Retinal pigment epithelial cell (primary cell): Measurements from ENCODE around the gene TMEM62.

Experiments used
- DNase-seq: peaks from one replicate; pipeline ENCODE4 v3.0.0-alpha.2; 2010; ENCODE audit warnings: low read depth
- H3K4me3 ChIP-seq: 2 replicates; pipeline ENCODE4 v1.5.1; 2011; ENCODE audit warnings: mild to moderate bottlenecking, low read length, control low read depth, moderate library complexity
- TF ChIP-seq, protein P1 (sequence below): conservative IDR thresholded peaks from 2 replicates; pipeline ENCODE4 v1.5.1; 2011; ENCODE audit warnings: low read depth, low read length, control low read depth, inconsistent platforms

The TMEM62 gene

DNA sequence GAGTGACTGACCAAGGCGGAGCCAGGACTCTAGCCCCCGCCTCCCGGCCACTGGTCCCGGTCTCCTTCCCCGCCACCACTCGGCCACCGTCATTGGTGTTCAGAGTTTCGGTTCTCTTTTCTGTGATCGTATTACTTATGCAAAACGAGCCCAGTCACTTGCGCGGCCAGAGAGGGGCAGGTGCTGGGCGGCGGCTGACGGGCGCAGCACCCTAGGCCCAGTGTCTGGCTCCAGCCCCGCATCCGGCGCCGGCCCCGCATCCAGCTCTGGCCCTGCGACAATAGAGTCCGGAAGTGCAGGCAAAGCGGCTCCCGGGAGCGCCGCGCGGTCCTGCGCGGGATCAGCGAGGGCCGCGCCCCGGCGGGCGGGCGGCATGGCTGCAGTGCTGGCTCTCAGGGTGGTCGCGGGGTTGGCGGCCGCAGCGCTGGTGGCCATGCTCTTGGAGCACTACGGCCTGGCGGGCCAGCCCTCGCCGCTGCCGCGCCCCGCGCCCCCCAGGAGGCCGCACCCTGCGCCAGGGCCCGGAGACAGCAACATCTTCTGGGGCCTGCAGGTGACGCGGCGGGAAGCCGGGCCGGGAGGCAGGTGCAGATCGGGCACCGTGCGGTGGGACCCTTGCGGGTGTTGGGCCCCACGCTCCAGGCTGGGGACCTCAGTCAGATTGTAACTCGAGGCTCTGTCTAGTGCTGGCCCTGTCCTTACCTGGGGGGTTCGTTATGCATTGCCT, at the start of gene TMEM62:
TMEM62 (plus strand) TSS at position 157 of the 727 bp plus-strand sequence; CDS start at position 374, 217 bp downstream.
- DNase-seq: no peak
- TF ChIP-seq, protein P1, sequence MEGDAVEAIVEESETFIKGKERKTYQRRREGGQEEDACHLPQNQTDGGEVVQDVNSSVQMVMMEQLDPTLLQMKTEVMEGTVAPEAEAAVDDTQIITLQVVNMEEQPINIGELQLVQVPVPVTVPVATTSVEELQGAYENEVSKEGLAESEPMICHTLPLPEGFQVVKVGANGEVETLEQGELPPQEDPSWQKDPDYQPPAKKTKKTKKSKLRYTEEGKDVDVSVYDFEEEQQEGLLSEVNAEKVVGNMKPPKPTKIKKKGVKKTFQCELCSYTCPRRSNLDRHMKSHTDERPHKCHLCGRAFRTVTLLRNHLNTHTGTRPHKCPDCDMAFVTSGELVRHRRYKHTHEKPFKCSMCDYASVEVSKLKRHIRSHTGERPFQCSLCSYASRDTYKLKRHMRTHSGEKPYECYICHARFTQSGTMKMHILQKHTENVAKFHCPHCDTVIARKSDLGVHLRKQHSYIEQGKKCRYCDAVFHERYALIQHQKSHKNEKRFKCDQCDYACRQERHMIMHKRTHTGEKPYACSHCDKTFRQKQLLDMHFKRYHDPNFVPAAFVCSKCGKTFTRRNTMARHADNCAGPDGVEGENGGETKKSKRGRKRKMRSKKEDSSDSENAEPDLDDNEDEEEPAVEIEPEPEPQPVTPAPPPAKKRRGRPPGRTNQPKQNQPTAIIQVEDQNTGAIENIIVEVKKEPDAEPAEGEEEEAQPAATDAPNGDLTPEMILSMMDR: no peak
- peak within 1 kb of the TSS; percentile 79 for H3K4me3 ChIP-seq

DNA sequence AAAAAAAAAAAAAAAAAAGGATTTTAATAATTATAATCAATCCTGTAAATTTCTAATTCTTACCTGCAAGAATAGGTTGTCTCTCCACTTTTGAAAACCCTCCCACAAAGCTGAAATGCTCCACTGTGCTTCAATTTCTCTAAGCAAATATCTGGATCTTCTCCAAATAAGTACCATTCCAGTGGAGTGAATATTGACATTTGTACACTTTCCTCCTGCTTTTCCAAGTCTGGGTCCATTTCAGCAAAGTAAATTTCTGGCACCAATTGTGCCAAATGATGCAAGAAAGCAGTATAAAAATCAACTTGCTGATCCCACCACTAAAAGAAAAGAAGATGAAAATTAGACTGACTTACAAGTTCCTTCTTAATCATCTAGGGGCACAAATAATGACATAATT, 47.5 kb upstream of the TMEM62 start:
- no peak overlapping the region for H3K4me3 ChIP-seq
- TF ChIP-seq, protein P1: no peak
- DNase-seq: no peak

DNA sequence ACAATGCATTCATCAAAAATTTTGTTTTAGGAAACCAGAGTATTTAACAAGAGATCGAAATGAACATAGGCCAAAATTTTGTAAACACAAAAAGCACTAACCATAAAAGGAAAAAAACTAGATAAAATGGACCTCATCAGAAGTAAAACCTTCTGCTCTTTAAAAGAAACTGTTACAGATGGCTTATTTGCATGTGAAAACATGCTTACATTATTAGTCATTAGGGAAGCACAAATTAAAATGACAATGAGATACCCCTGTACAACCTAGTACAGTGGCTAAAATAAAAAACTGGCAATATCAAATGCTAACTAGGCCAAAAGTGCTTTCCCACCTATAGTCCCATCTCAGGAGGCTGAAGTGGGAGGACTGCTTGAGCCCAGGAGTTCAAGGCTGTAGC, 46.8 kb upstream of the TMEM62 start:
- DNase-seq: no peak
- no peak overlapping the region for H3K4me3 ChIP-seq
- TF ChIP-seq, protein P1: no peak

DNA sequence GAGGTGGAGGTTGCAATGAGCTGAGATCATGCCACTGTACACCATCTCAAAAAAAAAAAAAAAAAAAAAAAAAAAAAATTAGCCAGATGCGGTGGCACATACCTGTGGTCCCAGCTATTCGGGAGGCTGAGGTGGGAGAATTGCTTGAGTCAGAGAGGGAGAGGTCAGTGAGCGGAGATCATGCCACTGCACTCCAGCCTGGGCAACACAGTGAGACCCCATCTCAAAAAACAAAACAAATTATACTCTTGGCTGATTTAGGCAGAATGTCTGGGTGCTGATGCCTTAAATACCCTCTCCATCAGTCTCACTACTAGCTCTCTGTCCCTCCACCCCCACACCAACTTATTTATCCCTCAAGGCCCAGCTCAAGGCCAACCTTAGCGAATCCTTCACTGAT, 41.5 kb upstream of the TMEM62 start:
- no peak for DNase-seq
- no peak overlapping the region for H3K4me3 ChIP-seq
- TF ChIP-seq, protein P1: no peak

DNA sequence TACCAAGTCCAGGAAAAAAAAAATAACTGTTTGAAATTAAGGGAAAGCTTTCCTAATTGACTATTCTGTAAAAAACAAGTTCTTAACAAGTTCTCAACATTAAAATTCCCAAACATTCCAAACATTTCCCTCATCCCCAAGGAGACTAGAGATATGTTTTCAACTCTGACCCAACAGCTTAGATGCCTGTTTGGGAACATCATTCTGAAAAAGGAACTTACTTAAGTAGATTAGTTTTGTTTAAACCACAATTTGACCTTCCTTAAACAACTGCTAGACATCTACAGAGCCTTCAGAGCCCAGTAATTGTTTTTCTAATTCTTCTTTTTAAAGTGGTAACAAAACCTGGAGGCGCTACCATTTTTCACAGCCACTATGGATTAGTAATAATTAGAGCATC, 40.4 kb upstream of the TMEM62 start:
- DNase-seq: peak; percentile 80
- TF ChIP-seq, protein P1: no peak
- H3K4me3 ChIP-seq: no peak overlapping the region

DNA sequence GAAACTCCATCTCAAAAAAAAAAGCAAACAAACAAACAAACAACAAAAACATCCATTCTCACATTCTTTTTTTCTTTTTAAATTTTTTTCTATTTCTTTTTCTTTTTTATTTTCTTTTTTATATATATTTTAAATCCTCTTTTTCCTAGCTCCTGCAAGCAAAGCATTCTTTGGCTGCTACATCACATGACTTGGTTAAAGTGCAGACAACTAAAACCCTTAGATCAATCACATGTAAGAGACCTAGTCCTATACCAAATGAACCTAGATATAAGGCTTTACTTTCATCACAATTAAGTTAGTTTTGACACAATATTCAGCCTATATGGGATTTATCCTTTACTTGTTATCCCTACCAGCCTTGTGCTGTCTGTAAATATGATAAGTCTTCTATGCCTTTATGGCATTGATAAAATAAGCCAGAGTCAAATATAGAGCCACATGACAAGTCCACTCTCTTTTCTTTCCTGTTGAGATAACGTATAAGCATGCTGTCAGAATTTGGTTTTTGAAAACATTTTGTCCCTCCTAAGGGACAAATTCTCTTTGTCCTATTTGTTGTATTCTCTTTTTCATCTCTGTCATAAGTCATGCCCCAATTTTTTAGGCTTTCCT, 38.9 kb upstream of the TMEM62 start:
- TF ChIP-seq, protein P1: no peak
- DNase-seq: no peak

DNA sequence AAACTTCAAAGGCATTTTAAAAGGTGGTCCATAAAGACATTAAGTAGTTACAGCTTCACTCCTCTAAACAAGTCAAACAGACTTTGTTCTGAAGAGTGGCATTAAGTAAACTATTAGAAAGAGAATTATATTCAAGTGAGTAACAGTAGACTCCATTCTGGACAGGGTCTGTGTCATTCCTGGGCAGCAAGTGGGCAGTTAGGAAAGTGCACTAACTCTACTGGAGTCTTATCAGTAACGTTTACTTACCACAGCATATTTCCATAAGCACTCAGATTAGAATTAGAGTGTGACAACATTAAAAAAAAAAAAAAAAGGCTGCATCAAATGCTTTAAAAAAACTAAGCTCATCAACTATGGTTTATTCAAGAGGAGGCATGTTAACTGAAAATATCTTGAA, 38.1 kb upstream of the TMEM62 start:
- no peak for DNase-seq
- H3K4me3 ChIP-seq: no peak overlapping the region
- TF ChIP-seq, protein P1: no peak

More for the DNA sequence above, 38.9 kb upstream of the TMEM62 start:
- H3K4me3 ChIP-seq: no peak overlapping the region
